Anterior cingulate cortex (tissue), 58 donors: ENCODE results near the gene TMEM18.

Source experiments
- DNase-seq, 58 donors: peaks; one replicate each; lab custom pipeline; 2025; lab: John Stamatoyannopoulos, UW

TMEM18 gene

DNA sequence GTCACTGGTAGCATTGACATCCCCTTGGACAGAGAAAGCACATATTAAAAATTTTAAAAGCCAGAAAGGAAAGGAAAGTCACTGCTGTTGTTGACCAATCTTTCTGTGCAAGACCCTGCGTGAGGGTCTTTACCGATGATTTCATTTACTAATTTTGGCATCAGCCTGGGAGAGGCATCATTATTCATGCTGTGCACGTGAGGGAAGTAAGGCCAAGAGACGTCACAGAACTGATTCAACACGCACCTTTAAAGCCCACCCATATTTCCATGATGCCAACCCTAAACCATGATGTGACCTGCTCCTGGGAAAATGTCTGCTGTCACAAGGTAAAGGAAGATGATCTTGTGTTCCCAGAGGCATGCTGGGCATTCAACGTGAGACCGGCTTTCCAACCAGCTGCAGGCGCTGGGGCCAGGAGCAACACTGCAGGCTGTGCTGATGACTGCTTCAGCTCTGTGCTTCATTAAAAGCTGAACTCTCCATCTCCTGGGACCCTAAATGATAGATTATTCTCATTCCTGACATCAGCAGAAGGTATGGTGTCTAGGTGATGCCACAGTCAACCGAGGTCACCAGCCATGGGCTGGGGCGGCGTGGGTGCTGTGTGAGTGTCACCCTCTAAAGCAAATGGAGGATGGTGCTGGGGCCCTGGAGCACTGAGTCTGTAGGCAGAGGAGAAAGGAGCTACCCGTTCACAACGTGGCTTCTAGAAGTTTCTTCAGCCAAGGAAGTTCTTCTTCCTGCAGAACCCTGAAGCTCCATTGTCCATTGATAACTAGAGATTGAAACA lies 53.9 kb downstream of the TMEM18 start:
- no peak for DNase-seq

DNA sequence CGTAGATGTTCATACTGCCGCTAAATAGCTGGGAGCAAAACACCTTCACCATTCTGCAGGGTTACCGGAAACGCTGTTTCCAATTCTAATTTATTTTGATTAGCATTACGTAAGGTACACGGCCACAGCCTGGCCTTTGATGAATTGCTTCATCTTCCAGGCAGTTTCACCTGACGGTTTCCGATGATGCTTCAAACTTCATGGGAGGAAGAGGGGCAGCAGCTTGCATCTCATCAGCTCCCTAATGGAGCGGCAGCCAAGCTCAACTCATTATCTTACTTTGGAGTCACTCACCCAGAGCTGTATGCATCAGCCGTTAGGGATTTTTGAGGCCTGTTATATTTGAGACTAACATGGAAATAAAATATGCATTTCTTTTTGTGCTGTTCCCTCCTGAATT lies 54.8 kb downstream of the TMEM18 start:
- no peak for DNase-seq

DNA sequence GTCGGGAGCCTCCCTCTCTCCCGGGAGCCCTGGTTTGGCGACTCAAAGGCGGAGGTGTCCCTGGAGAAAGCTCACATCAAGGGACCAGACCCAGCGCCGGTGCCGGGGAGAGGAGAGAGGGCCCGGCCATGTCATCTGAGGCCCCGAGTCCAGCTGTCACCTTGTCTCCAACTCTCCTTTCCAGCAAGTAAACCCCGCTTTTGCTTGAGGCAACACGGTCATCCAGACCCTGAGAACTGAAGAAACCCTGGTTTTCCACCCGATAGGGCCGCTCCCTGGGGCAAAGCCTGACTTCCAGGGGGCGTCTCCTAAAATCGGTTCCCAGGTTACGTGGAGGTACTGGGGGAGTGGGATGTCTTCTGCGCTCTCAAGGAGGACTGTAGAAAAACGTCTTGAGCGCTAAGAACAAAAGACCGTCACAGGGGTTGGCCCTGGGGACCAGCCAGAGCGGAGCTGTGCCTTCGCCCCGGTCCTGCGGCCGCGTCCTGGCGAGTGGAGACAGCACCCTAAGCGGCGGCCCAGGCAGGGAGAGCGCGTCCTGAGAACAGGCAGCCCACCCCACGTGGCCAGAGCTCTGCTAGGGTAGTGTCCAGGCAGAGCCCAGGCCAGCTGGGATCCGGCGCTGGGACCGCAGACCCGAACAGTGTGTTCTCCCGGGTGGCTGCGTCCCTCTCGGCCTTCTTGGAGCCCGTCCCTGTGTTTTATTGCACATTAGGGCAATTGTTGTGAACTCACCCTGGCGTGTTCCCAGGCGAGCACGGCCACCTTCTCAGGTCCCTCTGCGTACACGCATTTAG lies 55.7 kb downstream of the TMEM18 start:
- no peak for DNase-seq

DNA sequence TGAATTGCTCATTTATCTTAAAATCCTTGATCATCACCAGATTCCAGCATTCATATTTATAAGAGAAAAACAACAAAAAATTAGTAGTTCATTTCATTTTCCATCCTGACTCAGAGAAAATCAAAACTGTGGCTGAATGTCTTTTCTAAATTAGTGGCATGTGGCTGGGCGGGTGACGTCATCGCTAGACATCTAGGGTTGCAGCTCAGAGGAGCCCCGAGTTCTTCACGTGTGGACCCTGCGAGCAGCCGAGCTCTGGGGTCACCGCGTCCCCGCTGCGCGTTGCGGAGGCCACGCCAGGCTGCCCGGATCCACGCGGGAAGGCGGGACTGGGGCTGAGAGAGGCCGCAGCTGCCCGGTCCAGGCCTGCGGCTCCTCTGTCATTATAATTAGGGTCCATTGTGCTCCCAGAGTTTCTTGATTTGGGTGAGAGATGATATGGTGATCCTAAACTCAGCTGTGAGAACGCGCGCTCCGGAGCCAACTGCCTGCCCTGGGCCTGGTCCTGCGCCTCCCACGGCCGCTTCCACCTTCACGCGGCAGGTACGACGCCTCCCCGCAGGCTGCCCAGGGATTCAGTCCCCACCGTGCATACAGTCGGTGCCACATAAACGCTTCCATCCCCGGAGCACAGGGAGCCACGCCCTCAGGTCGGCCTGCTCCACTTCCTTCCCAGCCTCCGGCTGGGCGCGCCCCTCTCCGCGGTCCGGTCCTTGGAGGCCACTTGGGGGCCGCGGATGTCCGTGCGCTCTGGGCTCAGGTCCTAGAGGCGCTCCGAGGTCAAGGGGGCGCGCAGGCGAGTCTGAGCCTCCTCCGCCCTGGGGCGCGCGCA lies 56.5 kb downstream of the TMEM18 start:
- no peak for DNase-seq

DNA sequence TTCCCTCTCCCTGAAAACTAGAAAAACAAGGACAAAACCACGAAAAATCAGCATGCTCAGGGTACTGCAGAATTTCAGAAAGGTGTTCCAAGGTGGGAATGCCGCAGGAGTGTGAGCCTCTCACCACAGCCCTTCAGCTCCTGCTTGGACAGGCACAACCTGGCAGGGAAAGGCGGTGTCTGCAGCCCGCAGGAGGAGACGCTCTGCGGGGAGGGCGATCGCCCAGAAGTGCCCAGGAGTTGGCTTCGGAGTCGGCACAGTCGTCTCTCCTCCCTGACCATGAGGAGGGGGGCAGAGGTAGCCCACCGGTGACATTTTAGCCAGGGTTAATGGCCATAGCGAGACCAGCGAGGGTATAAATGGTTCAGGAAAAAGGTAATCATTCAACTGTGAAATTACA lies 57.2 kb downstream of the TMEM18 start:
- DNase-seq: no peak

DNA sequence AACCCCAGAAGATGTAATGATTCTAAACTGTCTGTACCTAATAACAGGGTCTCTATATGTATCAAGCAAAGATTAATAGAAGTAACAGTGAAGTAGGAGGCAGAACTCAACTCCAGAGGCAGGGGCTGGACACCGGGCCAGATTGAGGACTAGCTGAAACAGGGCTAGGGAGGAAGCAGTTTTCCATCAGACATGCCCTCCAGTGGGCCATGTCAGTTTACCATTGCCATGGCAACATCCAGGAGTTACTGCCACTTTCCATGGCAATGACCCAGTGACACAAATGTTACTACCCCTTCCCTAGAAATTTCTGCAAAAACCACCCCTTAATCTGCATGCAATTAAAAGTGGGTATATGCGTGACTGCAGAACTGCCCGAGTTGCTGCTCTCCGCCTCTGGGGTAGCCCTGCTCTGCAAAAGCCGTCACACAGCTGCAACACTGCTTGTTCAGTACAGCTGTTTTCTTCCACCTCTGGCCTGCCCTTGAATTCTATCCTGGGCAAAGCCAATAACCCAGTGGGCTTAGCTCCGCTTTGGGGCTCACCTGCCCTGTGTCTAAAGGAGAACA lies 58.7 kb downstream of the TMEM18 start:
- DNase-seq: no peak

DNA sequence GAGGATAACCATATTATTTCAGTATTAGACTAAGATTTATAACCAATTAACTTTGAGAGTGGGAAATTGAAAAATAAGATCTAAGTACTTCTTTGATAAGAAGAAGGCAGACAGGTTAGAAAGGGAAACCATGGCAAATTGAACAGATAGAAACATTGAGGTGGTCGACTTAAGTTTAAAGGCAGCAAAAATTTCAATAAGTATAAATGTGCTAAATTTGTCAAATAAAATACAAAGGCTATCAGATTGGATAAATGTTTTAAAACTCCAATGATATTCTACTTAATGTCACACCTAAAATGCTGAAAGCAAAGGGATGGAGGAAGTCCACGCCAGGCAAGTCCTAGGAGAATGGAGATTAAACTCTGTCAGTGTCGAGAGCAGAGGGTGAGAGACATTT lies 59.2 kb downstream of the TMEM18 start:
- DNase-seq: no peak
